Epithelial cell of esophagus (primary cell): ENCODE data around the gene KLHL36.

ENCODE experiments used
- DNase-seq: peaks from one replicate; pipeline ENCODE4 v3.0.0; 2010; ENCODE audit warnings: low read depth
- H3K4me3 ChIP-seq: 2 replicates; pipeline ENCODE4 v1.5.1; 2011; ENCODE audit warnings: mild to moderate bottlenecking, low read length, control low read depth
- CTCF ChIP-seq: IDR thresholded peaks from 2 replicates; pipeline ENCODE4 v1.5.1; 2011; ENCODE audit warnings: low read depth, mild to moderate bottlenecking, low read length, control low read depth, inconsistent platforms; ENCODE audit not compliant: insufficient read depth; ENCODE audit errors: missing control alignments

The KLHL36 gene

GRCh38 chr16:84647828-84648594, at the start of gene KLHL36:
TSS of gene KLHL36 (plus strand) at chr16:84648511. CDS start at chr16:84650868, 2,357 bp downstream.
- peak within 1 kb of the TSS; percentile 70 for H3K4me3 ChIP-seq
- TF ChIP-seq CTCF, result no peak
- DNase-seq, result peak; percentile 35

- no peak overlapping the region for H3K4me3 ChIP-seq
- TF ChIP-seq CTCF, result no peak
- DNase-seq, result peak; percentile 20
Measured at GRCh38 chr16:84599521-84600202, 48.6 kb upstream of the KLHL36 start.

GRCh38 chr16:84600343-84601229, 47.7 kb upstream of the KLHL36 start:
- no peak for DNase-seq
- no peak for TF ChIP-seq CTCF
- H3K4me3 ChIP-seq, result no peak overlapping the region

GRCh38 chr16:84603140-84603816, 45.0 kb upstream of the KLHL36 start:
- DNase-seq, result peak; percentile 96
- H3K4me3 ChIP-seq, result no peak overlapping the region
- no peak for TF ChIP-seq CTCF

GRCh38 chr16:84603940-84604339, 44.4 kb upstream of the KLHL36 start:
- no peak overlapping the region for H3K4me3 ChIP-seq
- no peak for DNase-seq
- no peak for TF ChIP-seq CTCF

GRCh38 chr16:84604477-84605013, 43.8 kb upstream of the KLHL36 start:
- no peak for TF ChIP-seq CTCF
- no peak for DNase-seq
- H3K4me3 ChIP-seq, result no peak overlapping the region
